ENCODE data around the gene DHRSX.

DHRSX gene

GRCh38 chrX:2311501-2311900 lies 189.3 kb downstream of the DHRSX start:
- Histone ChIP-seq H3K9me3 (ENCODE audit: low read depth, low read length) (no peaks in the 10 kb centered on the region), H3K36me3 (ENCODE audit: insufficient read depth, low read length) (no peaks in the 10 kb centered on the region), H3K27ac (no peak overlapping the region), H3K9ac (ENCODE audit: insufficient read length) (no peak overlapping the region), H3K4me3 (no peak overlapping the region)
- TF ChIP-seq FOXP2 (optimal IDR thresholded peaks at IDR 0.05; ENCODE audit: control extremely low read depth, extremely low read length, insufficient read depth) (no peak), POLR2AphosphoS5 (IDR thresholded peaks at IDR 0.05; ENCODE audit: borderline replicate concordance, low read depth, low read length) (no peak), EZH2 (IDR thresholded peaks at IDR 0.05) (no peak)
- no peak for DNase-seq (ENCODE audit: low read depth, low spot score)

- no peak for TF ChIP-seq FOXP2 (optimal IDR thresholded peaks at IDR 0.05; ENCODE audit: control extremely low read depth, extremely low read length, insufficient read depth)
- no peak for TF ChIP-seq EZH2 (IDR thresholded peaks at IDR 0.05)
- TF ChIP-seq POLR2AphosphoS5 (IDR thresholded peaks at IDR 0.05; ENCODE audit: borderline replicate concordance, low read depth, low read length) = no peak
- Histone ChIP-seq H3K9ac (ENCODE audit: insufficient read length) (no peak overlapping the region), H3K27ac (no peak overlapping the region), H3K9me3 (ENCODE audit: low read depth, low read length) (no peaks in the 10 kb centered on the region), H3K4me3 (no peak overlapping the region), H3K36me3 (ENCODE audit: insufficient read depth, low read length) (no peaks in the 10 kb centered on the region)
- DNase-seq (ENCODE audit: low read depth, low spot score) = no peak
Observed at GRCh38 chrX:2301901-2302300, 198.9 kb downstream of the DHRSX start.

GRCh38 chrX:2299871-2300270 lies 200.9 kb downstream of the DHRSX start:
- no peak for DNase-seq (ENCODE audit: low read depth, low spot score)
- Histone ChIP-seq H3K9ac (ENCODE audit: insufficient read length) (no peak overlapping the region), H3K27ac (no peak overlapping the region), H3K36me3 (ENCODE audit: insufficient read depth, low read length) (no peaks in the 10 kb centered on the region), H3K4me3 (no peak overlapping the region), H3K9me3 (ENCODE audit: low read depth, low read length) (no peaks in the 10 kb centered on the region)
- TF ChIP-seq FOXP2 (optimal IDR thresholded peaks at IDR 0.05; ENCODE audit: control extremely low read depth, extremely low read length, insufficient read depth) (no peak), EZH2 (IDR thresholded peaks at IDR 0.05) (no peak), POLR2AphosphoS5 (IDR thresholded peaks at IDR 0.05; ENCODE audit: borderline replicate concordance, low read depth, low read length) (no peak)

- Histone ChIP-seq H3K9ac (ENCODE audit: insufficient read length) (no peak overlapping the region), H3K4me3 (no peak overlapping the region), H3K27ac (no peak overlapping the region), H3K36me3 (ENCODE audit: insufficient read depth, low read length) (no peaks in the 10 kb centered on the region), H3K9me3 (ENCODE audit: low read depth, low read length) (peaks cover 3% of the 10 kb centered on the region; the same call in 1 of the 2 replicates)
- TF ChIP-seq POLR2AphosphoS5 (IDR thresholded peaks at IDR 0.05; ENCODE audit: borderline replicate concordance, low read depth, low read length) (no peak), EZH2 (IDR thresholded peaks at IDR 0.05) (no peak)
- no peak for DNase-seq (ENCODE audit: low read depth, low spot score)
Observed at GRCh38 chrX:2286731-2287130, 214.0 kb downstream of the DHRSX start.

DNA sequence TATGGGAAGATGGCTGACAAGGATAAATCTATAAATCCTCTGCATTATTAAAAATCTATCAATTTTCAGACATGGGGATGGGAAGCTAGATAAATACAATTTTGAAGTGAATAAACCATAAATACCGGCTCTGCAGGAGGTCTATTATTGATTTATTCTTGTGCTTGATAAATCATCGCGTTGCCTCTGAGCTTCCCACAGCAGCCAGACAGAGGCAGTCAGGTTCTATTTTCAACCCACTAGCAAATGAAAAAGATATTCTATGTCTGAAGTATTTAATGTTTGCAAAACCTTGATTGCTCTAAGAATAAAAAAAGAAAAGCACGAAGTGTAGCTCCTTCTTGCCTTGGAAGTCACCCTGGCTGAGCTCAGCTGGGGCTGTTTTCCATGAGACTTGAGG lies 216.2 kb downstream of the DHRSX start:
- H3K27ac ChIP-seq = no peak overlapping the region
- H3K9me3 ChIP-seq (ENCODE audit: low read depth, low read length) = peaks cover 3% of the 10 kb centered on the region; the same call in 1 of the 2 replicates
- DNase-seq (ENCODE audit: low read depth, low spot score) = no peak
- H3K36me3 ChIP-seq (ENCODE audit: insufficient read depth, low read length) = no peaks in the 10 kb centered on the region
- no peak overlapping the region for H3K9ac ChIP-seq (ENCODE audit: insufficient read length)
- no peak for TF ChIP-seq POLR2AphosphoS5 (IDR thresholded peaks at IDR 0.05; ENCODE audit: borderline replicate concordance, low read depth, low read length)
- TF ChIP-seq EZH2 (IDR thresholded peaks at IDR 0.05) = no peak
- no peak for TF ChIP-seq FOXP2 (optimal IDR thresholded peaks at IDR 0.05; ENCODE audit: control extremely low read depth, extremely low read length, insufficient read depth)
- H3K4me3 ChIP-seq = no peak overlapping the region

- no peak for DNase-seq (ENCODE audit: low read depth, low spot score)
- H3K9me3 ChIP-seq (ENCODE audit: low read depth, low read length) = peaks cover 3% of the 10 kb centered on the region; the same call in 1 of the 2 replicates
- no peak overlapping the region for H3K4me3 ChIP-seq
- no peak overlapping the region for H3K27ac ChIP-seq
- H3K9ac ChIP-seq (ENCODE audit: insufficient read length) = no peak overlapping the region
- no peaks in the 10 kb centered on the region for H3K36me3 ChIP-seq (ENCODE audit: insufficient read depth, low read length)
- TF ChIP-seq FOXP2 (optimal IDR thresholded peaks at IDR 0.05; ENCODE audit: control extremely low read depth, extremely low read length, insufficient read depth) = no peak
- no peak for TF ChIP-seq POLR2AphosphoS5 (IDR thresholded peaks at IDR 0.05; ENCODE audit: borderline replicate concordance, low read depth, low read length)
- TF ChIP-seq EZH2 (IDR thresholded peaks at IDR 0.05) = no peak
Observed at GRCh38 chrX:2284133-2284532, 216.6 kb downstream of the DHRSX start.

- H3K4me3 ChIP-seq = no peak overlapping the region
- TF ChIP-seq POLR2AphosphoS5 (IDR thresholded peaks at IDR 0.05; ENCODE audit: borderline replicate concordance, low read depth, low read length) (no peak), EZH2 (IDR thresholded peaks at IDR 0.05) (no peak), FOXP2 (optimal IDR thresholded peaks at IDR 0.05; ENCODE audit: control extremely low read depth, extremely low read length, insufficient read depth) (no peak)
- peaks cover 3% of the 10 kb centered on the region; the same call in 1 of the 2 replicates for H3K9me3 ChIP-seq (ENCODE audit: low read depth, low read length)
- no peak overlapping the region for H3K27ac ChIP-seq
- no peak overlapping the region for H3K9ac ChIP-seq (ENCODE audit: insufficient read length)
- DNase-seq (ENCODE audit: low read depth, low spot score) = no peak
- H3K36me3 ChIP-seq (ENCODE audit: insufficient read depth, low read length) = no peaks in the 10 kb centered on the region
Observed at GRCh38 chrX:2283111-2283859, 217.5 kb downstream of the DHRSX start.

GRCh38 chrX:2282490-2283090 lies 218.2 kb downstream of the DHRSX start:
- Histone ChIP-seq H3K4me3 (no peak overlapping the region), H3K9ac (ENCODE audit: insufficient read length) (no peak overlapping the region), H3K27ac (no peak overlapping the region), H3K36me3 (ENCODE audit: insufficient read depth, low read length) (no peaks in the 10 kb centered on the region), H3K9me3 (ENCODE audit: low read depth, low read length) (peaks cover 3% of the 10 kb centered on the region; the same call in 1 of the 2 replicates)
- no peak for DNase-seq (ENCODE audit: low read depth, low spot score)
- TF ChIP-seq FOXP2 (optimal IDR thresholded peaks at IDR 0.05; ENCODE audit: control extremely low read depth, extremely low read length, insufficient read depth) = no peak
- TF ChIP-seq POLR2AphosphoS5 (IDR thresholded peaks at IDR 0.05; ENCODE audit: borderline replicate concordance, low read depth, low read length) = no peak
- no peak for TF ChIP-seq EZH2 (IDR thresholded peaks at IDR 0.05)

Measured in SK-N-MC (cell line).